ENCODE measurements around the gene AKAP4. TPM values are rescaled to one million over a fixed set of nuclear protein-coding genes. Genes with fewer than 3 reads are reported as not detected.

Gene AKAP4
- total RNA-seq, 1 experiment from 2014 or later = not detected

GRCh38 chrX:50158593-50158992, 42.2 kb downstream of the AKAP4 start:
- H3K14ac ChIP-seq (ENCODE audit: insufficient read depth, low read length) = no peak overlapping the region
- no peaks in the 10 kb centered on the region for H3K27me3 Mint-ChIP-seq (ENCODE audit: low read depth)

More at GRCh38 chrX:50158593-50158992, 42.2 kb downstream of the AKAP4 start:
- no peaks in the 10 kb centered on the region for H3K23me2 ChIP-seq (ENCODE audit: insufficient read length, low read depth, low read length, poor library complexity, severe bottlenecking)
- H3K23ac ChIP-seq (ENCODE audit: insufficient read length, low read depth, low read length) = no peak overlapping the region
- no peak overlapping the region for H3K4me2 ChIP-seq (ENCODE audit: insufficient read depth, insufficient read length, low read length)
- Mint-ChIP-seq H3K4me3 (no peak overlapping the region), H3K9me3 (peaks cover 67 to 69% of the 10 kb centered on the region in 2 experiments), H3K4me1 (no peaks in the 10 kb centered on the region), H3K27ac (no peak overlapping the region), H3K36me3 (ENCODE audit: insufficient read depth in 1 of 3, low read depth in 3 of 3) (peaks cover 4 to 17% (median 11%) of the 10 kb centered on the region in 3 experiments; a peak in 6 of 7 replicates)
- no peak overlapping the region for H3K27ac ChIP-seq (ENCODE audit: insufficient read length, low read depth, low read length)
- no peak overlapping the region for H4K91ac ChIP-seq (ENCODE audit: insufficient read length, low read depth, low read length)
- DNase-seq = no peak
- no peak overlapping the region for H2BK12ac ChIP-seq (ENCODE audit: insufficient read length, low read depth, low read length)
- no peaks in the 10 kb centered on the region for H3K79me2 ChIP-seq (ENCODE audit: insufficient read depth, low read length)
- H3T11ph ChIP-seq (ENCODE audit: low read length) = no peak overlapping the region
- no peaks in the 10 kb centered on the region for H3K79me1 ChIP-seq (ENCODE audit: insufficient read depth, low read depth, low read length, poor library complexity, severe bottlenecking)
- no peak overlapping the region for H3K56ac ChIP-seq (ENCODE audit: insufficient read length, low read depth, low read length)
- H3K18ac ChIP-seq (ENCODE audit: insufficient read length, low read depth, low read length) = no peak overlapping the region
- H3K9me3 ChIP-seq (ENCODE audit: control insufficient read depth, low read depth, low read length) = peaks cover 19% of the 10 kb centered on the region
- no peak overlapping the region for H4K8ac ChIP-seq (replicated peaks; ENCODE audit: insufficient read length, low read depth, low read length)
- H3K4me1 ChIP-seq (ENCODE audit: insufficient read depth, low read length) = no peaks in the 10 kb centered on the region
- H4K20me1 ChIP-seq (ENCODE audit: control insufficient read depth, insufficient read depth, insufficient read length) = no peaks in the 10 kb centered on the region
- no peak overlapping the region for H2AK5ac ChIP-seq (ENCODE audit: insufficient read length, low read length)
- no peak overlapping the region for H4K5ac ChIP-seq (ENCODE audit: insufficient read length, low read depth, low read length)
- H2BK120ac ChIP-seq (ENCODE audit: low read depth, low read length, poor library complexity, severe bottlenecking) = no peak overlapping the region
- H2AFZ ChIP-seq (ENCODE audit: low read length) = no peak overlapping the region
- WGBS (ENCODE audit: extremely low coverage, insufficient read length, low lambda C conversion rate) = no CpG with 5 or more reads among the region's 1 CpG
- no peak overlapping the region for H2BK20ac ChIP-seq (ENCODE audit: low read depth, low read length, poor library complexity, severe bottlenecking)
- no peak for TF ChIP-seq CTCF (conservative IDR thresholded peaks at IDR 0.05)
- no peak overlapping the region for H2BK15ac ChIP-seq (ENCODE audit: low read depth, low read length)
- no peak overlapping the region for H3K4ac ChIP-seq (ENCODE audit: low read depth, low read length)
- H3K27me3 ChIP-seq (ENCODE audit: insufficient read depth, low read length) = no peaks in the 10 kb centered on the region
- H3K9ac ChIP-seq (ENCODE audit: extremely low read depth, insufficient read length, low read length) = no peak overlapping the region
- no peak overlapping the region for H2BK5ac ChIP-seq (ENCODE audit: insufficient read length, low read length)

All from H9 (cell line).